ENCODE data around the gene HCN4.

Gene HCN4

DNA sequence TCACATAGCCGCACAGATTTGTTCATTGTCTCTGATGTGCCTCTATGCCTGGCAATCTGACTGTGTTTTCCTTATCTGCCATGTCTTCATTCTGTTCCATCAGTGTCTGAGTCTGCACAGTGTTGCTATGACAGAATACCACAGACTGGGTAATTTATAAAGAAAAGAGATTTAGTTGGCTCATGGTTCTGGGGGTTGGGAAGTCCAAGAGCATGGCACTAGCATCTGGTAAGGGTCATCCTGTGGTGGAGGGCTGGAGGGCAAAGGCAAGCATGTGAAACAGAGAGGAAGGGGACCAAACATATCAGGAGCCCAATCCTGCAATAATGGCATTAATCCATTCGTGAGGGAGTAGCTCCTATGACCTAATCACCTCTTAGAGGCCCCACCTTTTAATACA, 11.9 kb upstream of the HCN4 start:
- no peak for DNase-seq (ENCODE audit: low spot score)

DNA sequence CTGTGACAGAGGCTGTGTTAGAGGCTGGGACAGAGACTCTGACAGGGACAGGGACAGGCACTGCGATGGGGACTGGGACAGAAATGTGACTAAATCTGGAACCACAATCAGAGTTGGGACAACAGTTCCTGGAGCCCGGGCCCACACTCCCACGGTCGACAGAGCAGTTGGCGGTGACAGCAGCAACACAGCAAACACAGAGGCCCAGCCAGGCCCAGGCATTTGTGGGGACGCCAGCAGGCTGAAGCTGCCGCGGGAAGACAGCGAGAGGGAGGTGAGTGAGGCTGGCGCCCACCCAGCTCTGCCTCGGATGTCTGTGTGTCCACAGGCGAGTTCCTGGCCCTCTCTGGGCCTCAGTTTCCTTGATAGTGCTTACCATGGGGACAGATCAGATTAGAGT, 9.3 kb upstream of the HCN4 start:
- DNase-seq (ENCODE audit: low spot score): no peak

DNA sequence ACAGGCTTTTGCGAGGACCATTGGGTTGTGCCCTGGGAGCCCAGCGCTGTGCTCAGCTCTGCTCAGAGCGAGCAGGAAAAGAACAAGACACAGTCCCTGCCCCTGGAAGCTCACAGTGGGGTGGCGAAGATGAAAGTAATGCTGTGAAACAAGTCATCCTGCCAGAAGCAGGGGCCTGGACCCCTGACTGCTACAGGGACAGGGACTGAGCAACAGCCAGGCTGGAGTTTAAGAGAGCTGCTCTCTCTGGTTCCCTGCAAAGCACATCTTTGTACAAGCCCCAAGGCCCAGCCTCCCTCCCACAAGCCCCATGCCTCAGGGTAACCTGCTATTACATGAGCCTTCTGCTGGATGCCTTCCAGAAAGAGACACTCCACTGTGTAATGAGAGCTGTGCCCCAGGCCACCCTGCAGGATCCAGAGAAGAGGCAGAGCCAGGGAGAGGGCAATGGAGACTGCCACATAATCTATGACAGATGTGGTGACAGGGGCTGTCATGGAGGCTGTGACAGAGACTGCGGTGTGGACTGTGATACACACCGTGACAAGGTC, 7.1 kb upstream of the HCN4 start:
- no peak for DNase-seq (ENCODE audit: low spot score)

DNA sequence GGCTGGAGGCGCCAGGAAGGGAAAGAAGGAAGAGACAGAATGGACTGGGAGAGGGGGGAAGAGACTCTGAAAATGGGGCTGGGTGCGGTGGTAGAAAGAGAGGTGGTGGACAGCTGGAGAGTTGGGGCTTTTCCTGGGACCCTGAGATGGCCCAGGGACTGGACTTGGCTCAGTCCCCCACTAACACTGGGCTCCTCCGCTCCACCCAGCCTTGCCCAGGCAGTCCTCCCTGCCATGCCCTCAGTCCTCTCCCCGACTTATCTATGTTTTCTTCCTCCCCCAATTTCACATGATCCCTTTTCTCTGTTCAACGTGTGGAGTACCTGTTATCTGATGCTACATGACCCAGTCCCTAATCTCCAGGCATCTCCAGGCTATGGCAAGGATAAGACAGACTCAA, 6.3 kb upstream of the HCN4 start:
- DNase-seq (ENCODE audit: low spot score): no peak

DNA sequence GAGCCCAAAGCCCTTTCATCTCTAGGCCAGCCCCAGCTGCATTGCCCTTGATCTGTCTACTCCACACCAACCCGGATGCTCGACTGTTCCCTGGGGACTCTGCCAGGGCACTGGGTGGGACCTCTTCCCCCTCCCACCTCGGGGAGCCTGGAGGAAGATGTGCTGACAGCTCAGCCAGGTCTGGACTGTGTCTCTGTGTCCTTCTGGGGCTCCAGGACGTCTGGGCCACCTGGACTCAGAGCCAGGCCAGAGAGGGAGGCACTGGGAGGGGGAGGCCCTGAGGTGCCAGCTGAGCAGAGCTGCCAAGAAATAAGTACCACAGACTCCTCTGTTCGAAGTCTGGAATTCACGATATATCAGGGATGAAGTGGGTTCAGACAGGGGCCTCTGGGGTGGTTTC, 5.8 kb upstream of the HCN4 start:
- DNase-seq (ENCODE audit: low spot score): no peak

DNA sequence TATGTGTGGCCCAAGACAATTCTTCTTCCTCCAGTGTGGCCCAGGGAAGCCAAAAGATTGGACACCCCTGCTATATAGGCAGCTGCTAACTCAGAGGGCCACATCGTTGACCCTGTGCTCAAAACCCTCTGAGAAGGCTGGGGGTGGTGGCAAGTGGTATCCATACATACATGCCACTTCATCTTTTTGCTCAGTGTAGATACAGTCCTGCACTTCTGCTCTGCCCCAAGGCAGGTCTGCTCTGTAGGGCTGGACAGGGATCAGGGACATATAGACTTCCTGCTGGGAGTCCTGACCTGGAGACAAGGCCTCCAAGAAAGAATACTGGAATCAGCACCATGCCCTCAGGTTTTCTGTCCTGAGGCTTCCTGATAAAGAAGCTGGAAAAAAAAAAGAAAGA, 4.5 kb upstream of the HCN4 start:
- no peak for DNase-seq (ENCODE audit: low spot score)

DNA sequence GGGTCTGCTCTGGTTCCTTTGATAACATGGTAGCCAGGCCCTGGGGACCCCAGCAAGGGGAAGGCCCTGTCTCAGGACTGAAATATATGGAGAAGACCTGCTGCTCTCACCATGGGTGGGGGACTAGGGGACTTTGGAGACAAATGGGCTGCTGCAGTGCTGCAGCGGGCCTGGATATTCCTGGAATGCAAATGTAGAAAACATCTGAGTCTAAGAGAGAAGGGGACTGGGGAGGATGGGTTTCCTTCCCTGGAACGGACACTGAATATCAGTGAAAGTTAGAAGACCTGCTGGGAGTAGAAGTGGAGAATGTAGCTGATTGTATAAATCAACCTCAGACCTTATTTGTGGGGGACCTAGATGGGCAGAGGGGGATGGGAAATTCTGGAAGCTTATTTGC, 3.1 kb upstream of the HCN4 start:
- no peak for DNase-seq (ENCODE audit: low spot score)

DNA sequence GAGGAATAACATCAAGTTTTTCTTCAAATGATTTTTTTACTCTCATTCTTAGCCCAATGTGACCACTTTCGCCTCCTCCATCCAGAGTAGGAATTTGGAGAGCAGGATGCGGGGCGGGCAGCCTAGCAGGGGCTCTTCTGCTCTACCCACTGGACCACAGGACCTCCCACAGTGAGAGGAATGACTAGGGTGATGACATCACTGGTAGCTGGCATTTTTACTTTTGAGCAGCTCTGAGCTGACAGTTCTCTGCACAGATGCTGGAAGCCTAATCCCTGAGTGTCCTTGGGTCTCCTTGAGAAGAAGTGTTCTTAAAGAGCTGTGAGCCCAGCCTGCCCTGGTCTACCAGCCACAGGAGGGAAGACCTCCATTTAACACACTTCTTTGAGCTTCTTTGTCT, 1.4 kb upstream of the HCN4 start:
- no peak for DNase-seq (ENCODE audit: low spot score)

DNA sequence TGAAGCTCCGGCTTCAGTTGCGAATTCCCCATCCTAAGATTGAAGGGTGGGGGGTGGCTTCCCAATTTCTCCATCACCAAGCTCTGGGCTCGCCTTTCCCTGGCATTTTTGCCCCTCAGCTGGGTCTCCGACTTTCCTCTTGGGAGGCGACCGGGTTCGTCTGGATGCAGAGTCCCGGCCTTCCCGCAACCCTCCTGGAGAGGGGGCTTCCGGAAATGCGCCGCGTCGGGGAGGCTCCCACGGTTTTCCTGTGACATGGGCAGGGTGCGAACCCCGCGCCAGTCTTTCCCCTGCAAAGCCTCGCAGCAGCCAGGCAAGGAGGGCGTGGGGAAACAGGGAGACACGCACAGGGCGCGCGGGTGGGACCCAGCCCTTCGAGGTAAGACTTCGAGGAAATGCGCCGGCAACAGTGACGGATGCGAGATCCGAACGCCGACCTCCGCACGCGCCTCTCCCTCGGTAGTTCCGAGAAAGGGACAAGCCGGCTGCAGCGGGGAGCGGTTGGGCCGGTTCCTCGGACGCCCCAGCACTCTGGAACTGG, 466 bp upstream of the HCN4 start:
- no peak for DNase-seq (ENCODE audit: low spot score)

DNA sequence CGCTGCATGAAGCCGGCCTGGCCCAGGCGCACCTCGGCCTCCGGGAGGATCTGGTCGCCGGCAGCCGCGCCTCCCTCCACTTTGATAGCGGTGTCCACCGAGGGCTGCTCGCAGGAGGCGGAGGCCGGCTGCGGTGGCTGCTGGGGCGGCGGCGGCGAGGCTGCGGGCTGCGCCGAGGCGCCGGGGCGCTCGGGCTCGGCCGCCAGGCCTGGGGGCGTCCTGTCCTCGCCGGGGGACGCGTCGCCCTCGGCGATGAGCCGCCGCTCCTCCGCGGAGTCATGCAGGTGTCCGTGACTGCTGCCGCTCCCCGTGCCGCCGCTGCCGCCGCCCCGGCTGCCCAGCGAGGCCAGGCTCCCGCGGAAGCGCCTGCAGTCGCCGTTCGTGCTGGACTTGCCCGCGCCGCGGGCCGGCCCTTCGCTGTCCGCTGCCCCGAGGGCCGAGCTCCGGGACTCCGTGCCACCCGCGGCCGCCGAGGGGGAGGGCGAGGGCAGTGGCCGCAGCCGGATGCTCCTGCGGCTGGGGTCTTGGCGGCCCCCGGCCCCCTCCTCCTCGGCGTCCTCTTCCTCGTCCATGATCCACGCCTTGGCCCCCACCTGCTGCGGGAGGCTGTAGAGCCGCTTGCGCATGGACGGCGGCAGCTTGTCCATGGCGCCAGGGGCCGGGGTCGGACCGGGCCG, 996 bp downstream of the HCN4 start:
- no peak for DNase-seq (ENCODE audit: low spot score)

DNA sequence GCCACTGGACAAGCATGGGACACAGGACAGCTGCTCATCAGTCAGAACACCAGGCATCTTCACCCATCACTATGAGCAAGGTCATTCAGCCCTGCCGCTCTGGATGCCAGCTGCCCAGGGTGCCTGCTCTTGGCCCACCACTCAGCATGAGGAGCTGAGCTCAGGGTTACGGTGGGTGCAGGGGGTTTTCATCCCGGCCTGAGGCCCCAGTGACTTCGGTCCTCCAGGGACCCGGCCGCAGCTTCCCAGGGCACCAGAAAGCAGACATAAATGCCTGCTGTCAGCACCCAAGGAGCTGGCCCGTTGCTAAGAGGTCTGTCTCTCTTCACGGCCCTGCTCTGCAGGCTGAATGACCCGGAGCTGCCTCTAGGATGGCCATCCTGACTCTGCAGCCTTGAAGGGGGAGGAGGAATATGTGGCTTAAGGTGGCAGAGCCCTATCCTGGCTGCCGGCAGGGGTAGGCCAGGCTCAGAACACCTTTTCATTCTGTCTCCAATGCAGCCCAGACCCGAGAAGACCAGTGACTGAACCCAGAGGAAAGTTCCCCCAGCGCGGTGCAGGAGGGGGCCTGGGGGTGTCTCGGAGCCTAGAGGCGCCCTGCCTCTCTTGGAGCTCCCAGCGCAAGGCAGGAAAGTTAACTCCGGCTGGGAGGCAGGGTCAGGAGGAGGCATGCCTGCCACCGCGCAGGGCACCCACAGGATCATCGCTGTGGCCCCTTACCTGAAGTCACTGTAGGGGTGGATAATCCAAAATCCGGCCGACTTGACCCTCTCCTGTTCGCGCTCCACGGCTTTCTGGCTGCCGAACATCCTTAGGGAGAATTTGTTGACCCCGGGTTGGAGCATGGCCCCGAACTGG, 1.8 kb downstream of the HCN4 start:
- DNase-seq (ENCODE audit: low spot score): no peak

DNA sequence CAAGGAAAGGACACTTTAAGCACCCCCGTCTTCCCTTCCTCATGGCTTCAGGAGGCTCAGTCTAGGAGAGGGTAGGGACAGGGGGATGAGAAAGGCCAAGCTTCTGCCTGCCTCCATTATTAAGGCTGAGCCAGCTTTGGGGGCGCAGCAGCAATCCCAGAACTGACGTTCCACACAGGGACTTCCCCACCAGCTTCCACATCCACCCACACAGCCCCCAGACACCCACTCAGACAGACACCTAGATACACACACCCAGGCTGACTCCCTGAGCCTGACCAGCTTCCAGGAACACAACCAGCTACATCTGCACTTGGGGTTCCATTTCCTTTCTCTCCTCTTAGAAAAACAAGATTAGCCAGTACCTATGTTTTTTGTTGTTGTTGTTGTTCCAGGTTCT, 4.7 kb downstream of the HCN4 start:
- no peak for DNase-seq (ENCODE audit: low spot score)

DNA sequence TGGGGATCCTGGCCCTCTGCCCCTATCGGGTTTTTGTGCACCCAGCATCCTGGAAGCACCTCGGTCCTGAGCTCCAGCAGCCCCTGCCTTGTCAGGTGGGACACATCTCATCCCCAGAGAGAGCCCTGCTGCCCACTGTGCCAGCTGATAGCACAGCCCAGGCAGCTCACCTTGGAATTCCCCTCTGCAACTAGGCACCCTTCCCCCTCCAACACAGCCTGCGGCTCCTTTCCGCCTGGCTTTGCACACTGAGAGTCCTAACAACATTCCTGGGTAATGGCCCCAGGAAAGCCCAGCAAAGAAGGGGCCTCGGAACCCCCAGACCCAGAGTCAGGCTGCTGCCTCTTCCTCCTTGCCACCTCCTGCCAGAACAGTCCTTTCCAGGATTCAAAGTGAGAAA, 5.9 kb downstream of the HCN4 start:
- DNase-seq (ENCODE audit: low spot score): no peak

DNA sequence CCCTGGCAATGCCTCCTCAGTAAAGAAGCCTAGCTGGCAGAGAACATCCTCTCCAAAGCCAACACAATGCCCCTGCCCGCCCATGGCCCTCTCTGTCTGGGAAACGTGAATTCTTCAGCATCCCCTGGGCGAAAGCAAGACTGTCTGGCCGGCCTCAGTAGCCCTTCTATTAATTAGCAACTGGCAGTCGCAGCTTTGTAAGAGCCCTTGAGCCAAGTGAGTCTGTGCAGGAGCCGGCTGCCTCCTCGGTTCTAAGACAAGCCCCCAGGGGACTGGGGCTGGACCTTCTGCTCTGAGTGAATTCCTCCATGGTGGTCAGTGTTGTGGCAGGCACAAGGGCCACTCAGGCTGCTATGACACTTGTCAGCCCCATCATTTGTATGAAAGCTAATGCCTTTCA, 7.4 kb downstream of the HCN4 start:
- DNase-seq (ENCODE audit: low spot score): no peak

DNA sequence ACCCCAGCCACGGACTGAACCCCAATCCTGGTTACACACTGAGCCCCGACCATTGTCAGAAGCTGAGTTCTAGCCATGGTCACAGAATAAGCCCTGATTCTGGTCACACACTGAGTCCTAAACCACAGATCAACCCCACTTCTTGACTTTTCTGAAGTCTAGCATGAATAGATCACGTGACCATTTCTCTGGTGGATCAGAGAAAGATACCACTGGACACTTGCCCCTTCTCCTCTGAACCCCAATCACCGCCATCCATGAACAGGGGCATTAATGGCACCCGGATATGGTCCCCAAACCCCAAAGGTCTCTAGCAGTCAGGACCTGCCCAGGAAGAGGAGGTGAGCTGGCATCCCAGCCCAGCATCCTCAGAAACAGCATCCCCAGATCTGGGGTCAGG, 9.1 kb downstream of the HCN4 start:
- DNase-seq (ENCODE audit: low spot score): no peak

DNA sequence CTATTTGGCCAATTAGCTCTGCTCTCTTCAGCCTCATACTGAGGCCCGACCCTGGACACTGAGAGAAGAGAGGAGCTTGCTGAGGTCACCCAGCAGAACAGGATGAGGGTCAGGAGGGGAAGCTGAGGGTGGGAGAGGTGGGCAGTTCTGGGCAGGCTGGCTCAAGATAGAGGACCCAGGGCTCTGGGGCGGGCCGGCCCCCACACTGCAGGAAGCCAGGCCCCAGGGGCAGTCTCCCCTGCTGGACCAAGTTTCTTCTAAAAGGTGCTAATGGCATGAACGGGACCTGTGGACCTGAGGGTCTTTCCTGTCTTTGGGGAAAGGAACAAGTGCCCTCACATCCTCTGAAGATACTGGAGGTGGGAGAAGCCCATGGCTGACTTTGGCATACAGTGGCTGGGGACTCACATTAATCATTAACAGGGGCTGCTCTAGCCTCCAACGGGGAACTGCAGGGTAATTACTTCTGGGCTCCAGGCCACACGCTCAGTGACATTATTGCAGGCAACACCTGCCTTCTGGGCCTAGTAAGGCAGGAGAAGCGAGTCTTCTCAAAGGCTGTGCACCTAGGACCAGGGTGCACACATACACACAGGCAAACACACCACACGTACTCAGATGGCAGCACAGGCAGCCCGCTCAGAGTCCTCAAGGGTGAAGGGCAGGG, 10.6 kb downstream of the HCN4 start:
- peak; percentile 26 for DNase-seq (ENCODE audit: low spot score)

DNA sequence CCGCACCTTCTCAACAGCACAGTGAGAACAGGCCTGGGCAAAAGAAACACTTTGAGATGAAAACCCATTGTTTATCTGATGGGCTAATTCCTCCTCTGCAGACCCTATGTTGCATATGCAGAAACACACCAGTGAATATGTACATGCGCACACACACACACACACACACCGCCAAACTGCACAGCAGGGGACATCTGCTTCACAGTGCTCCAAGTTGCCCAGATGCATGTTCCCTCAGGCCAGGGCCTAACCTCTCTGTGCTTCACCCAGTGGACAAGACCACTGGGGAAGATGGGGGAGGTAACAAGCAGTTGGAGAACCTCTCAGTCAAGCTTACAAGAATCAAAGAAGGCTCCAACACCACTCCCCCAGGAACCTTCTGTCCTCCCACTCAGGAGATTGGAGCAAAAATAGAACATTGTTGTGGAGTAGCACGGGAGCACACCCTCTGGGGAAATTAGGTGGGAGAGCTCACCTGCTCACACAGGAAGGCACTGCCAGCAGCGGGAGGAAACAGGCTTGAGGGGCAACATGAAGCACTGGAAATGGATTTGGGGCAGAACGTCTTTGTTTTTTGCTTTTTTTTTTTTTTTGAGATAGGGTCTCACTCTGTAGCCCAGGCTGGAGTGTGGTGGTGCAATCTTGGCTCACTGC, 13.0 kb downstream of the HCN4 start:
- DNase-seq (ENCODE audit: low spot score): no peak

DNA sequence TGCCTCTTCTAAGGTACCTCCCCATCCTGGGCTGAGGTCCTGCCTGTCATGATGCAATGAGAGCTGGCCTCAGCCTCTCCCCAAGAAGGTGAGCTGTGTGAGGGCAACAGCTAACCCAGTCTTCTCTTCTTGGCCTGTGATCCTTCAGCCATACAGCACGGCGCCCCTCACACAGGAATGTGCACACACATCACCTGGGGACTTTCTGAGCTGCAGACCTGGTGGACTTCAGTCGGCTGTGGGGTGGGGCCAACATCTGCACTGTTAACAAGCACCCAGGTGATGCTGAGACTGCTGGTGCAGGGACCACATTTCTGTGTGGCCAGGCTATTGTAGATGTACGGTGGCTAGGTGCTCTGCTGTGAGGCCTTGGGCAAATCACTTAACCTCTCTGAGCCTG, 14.5 kb downstream of the HCN4 start:
- no peak for DNase-seq (ENCODE audit: low spot score)

DNA sequence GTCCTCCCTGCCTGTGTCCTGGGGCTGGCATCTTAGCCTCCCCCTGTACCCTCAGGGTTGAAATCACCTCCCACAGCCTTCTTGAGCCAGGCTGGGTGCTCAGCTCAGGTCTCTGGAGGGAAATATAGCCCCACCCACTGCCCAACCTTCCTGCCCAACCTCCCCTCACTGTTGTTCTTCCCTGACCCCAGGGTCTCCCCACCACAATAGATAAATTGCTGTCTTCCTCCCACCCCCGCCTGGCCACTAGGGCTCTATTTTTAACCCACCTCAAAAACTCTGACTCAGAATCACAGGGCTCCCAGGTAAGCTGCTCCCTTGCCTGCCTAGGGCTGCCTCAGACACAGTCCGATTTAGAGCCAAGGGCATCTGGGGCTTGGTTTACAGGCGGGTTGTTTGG, 15.0 kb downstream of the HCN4 start:
- no peak for DNase-seq (ENCODE audit: low spot score)

DNA sequence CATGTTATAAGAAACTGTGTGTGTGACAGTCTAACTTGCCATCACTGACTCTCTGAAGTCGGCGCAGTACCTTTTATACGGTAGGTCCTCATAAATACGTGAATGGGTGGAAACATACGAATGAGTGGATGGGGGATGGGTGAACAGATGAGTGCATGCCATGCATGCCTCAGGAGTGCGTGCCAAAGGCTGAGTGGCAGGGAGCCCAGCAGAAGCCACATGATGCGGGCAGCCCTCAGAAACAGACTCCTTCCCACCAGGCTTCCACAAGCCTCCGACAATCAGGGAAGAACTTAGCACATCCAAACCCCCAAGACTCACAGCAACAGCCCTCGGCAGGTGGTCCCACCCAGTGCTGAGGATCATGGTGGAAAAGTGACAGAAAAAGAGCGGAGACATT, 16.7 kb downstream of the HCN4 start:
- no peak for DNase-seq (ENCODE audit: low spot score)

DNA sequence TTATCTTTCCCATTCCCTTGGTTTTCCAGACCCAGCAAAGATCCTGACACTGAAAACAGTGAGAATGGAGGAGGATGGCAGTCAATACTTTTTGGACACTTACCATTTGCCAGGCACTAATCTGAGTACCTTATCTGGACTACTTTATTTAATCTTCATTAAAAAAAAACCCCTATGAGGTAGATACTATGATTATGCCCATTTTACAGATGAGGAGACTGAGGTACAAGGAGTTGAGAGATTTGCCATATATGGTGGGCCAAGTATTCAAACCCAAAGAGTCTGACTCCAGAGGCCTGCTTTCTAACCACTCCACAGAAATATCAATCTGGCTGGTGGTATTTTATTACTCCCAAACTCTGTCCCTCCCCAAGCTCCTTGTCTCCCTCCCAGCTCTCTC, 19.6 kb downstream of the HCN4 start:
- no peak for DNase-seq (ENCODE audit: low spot score)

DNA sequence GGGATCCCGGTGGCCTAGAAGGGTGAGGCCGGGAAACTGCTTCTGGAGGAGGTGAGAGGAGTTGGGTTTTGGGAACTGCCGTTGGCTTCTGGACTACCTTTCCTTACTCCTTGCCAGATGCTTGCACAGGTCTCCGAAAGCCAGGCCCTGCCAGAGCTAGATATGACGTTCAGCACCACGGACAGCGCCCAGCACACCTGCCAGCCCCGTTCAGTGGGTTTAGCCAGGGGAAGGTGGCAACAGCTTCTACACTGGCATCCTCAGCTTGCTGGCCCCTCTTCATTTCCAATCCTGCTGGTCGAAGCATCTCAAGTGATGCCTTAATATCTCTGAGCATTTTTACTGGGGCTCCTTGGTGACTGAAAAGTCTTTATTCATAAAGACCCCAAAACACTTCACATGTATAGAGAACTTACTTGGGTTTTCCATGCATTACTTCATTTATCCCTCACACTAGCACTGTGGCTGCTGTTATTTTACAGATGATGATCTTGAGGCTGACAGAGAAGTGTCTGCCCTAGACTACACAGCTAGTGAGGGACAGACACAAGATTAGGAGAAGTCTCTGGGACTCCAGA, 21.9 kb downstream of the HCN4 start:
- peak; percentile 81 for DNase-seq (ENCODE audit: low spot score)
